ENCODE data around the gene RBFA.

The RBFA gene, protein sequence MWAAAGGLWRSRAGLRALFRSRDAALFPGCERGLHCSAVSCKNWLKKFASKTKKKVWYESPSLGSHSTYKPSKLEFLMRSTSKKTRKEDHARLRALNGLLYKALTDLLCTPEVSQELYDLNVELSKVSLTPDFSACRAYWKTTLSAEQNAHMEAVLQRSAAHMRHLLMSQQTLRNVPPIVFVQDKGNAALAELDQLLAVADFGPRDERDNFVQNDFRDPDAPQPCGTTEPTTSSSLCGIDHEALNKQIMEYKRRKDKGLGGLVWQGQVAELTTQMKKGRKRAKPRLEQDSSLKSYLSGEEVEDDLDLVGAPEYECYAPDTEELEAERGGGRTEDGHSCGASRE

DNA sequence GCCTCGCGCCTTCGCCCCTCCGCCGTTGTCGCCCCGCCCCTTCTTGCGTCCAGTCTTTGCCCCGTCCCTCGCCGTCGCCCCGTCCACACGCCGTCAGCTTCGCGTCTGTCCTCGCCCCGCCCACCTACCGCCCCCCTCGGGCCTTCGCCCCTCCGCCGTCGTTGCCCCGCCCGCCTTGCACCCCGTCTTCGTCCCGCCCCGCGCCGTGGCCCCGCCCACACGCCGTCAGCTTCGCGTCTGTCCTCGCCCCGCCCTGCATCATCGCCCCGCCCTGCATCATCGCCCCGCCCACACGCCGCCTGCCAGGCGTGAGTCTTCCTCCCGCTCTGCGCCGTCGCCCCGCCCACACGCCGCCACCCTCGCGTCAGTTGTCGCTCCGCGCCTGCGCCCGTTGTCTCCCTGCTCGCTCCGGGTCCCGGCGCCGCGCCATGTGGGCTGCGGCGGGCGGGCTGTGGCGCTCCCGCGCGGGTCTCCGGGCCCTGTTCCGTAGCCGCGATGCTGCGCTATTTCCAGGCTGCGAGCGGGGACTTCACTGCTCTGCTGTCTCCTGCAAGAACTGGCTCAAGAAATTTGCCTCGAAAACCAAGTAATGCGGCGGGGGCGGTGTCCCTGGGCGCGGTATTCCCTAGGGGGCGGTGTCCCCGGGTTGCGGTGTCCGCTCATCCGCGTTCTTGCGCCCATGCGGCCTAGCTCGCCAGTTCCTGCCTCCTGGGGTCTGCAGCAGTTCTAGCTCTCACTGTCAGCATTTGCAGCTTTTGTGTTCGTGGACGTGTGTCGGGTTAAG, at the start of gene RBFA:
Gene RBFA, plus strand, starts transcription at position 367 of the 784 bp plus-strand sequence. Its CDS starts 62 bp downstream, at position 429.
- peak within 1 kb of the TSS; percentile 83 for H3K4me3 ChIP-seq (ENCODE audit: low read depth, low read length)
- TF ChIP-seq, protein P1, sequence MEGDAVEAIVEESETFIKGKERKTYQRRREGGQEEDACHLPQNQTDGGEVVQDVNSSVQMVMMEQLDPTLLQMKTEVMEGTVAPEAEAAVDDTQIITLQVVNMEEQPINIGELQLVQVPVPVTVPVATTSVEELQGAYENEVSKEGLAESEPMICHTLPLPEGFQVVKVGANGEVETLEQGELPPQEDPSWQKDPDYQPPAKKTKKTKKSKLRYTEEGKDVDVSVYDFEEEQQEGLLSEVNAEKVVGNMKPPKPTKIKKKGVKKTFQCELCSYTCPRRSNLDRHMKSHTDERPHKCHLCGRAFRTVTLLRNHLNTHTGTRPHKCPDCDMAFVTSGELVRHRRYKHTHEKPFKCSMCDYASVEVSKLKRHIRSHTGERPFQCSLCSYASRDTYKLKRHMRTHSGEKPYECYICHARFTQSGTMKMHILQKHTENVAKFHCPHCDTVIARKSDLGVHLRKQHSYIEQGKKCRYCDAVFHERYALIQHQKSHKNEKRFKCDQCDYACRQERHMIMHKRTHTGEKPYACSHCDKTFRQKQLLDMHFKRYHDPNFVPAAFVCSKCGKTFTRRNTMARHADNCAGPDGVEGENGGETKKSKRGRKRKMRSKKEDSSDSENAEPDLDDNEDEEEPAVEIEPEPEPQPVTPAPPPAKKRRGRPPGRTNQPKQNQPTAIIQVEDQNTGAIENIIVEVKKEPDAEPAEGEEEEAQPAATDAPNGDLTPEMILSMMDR (IDR thresholded peaks at IDR 0.05; ENCODE audit: low read depth, low read length) = peak; percentile 43

DNA sequence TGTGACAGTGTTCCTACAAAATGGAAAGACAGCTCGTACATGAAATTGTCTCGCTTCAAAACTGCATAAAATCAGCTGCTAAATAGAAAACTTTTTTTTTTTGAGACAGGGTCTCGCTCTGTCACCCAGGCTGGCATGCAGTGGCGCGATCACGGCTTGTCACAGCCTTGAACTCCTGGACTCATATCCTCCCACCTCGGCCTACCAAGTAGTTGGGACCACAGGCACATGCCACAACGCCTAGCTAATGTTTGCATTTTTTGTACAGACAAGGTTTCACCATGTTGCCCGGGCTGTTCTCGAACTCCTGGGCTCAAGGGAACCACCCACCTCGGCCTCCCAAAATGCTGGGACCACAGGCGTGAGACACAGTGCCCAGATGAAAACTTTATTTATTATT, 49.1 kb upstream of the RBFA start:
- H3K4me3 ChIP-seq (ENCODE audit: low read depth, low read length) = no peak overlapping the region
- TF ChIP-seq, protein P1 (IDR thresholded peaks at IDR 0.05; ENCODE audit: low read depth, low read length) = no peak

DNA sequence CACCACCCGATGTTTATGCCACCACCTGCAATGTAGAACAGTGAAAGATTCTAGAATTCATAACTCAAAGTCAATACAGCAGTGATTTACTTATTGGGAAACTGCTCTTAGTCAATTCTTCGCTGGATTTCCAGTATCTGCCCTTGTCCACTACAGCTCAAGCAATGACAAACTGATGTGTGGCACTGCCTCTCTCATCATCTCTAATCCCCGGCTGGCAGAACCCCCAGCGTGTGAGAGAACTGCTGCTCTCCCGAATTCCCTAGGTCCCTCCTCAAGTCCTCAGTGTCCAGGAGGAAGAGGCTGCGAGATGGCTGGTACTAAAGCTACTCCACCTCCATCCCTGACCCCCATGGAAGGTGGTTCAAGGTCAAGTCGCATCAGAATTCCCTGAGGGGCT, 47.5 kb upstream of the RBFA start:
- TF ChIP-seq, protein P1 (IDR thresholded peaks at IDR 0.05; ENCODE audit: low read depth, low read length) = no peak
- peak overlapping the region; percentile 92 for H3K4me3 ChIP-seq (ENCODE audit: low read depth, low read length)

DNA sequence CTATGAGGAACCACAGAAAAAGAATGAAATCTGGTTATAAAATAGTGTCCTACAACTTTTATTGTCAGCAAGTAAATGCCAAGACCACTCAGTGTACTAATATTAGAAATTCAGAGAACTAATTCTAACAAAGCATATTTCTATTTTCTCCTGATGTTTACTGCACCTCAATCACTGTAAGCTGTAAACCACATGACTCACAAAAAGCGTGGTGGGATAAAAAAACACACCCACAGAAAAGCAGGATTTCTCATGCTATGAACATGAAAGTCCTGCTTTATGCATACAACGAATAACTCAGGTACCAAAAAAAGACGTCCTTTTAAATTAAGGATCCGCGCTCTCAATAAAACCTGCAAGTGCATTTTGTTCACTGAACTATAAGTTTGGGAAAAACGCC, 46.7 kb upstream of the RBFA start:
- peak overlapping the region; percentile 92 for H3K4me3 ChIP-seq (ENCODE audit: low read depth, low read length)
- TF ChIP-seq, protein P1 (IDR thresholded peaks at IDR 0.05; ENCODE audit: low read depth, low read length) = no peak

DNA sequence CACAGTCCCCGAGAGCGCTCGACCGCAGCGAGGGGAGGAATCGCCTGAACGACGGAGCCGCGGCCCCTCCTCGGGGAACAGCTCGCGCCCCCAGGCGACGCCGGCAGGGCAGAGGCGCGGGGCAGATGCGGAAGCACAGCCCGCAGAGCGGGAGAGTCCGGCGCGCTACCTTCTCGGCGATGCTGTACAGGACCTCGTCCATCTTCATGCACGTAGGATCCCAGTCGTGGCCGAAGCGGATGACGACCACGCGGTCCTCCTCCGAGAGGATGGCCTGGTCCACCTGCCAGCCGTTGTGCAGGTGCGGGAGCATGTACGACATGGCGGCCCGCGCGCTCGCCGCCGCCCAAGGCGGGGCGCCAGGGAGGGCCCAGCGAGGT, 46.2 kb upstream of the RBFA start:
- TF ChIP-seq, protein P1 (IDR thresholded peaks at IDR 0.05; ENCODE audit: low read depth, low read length) = peak; percentile 30; the same call in 1 of the 2 replicates
- H3K4me3 ChIP-seq (ENCODE audit: low read depth, low read length) = peak overlapping the region; percentile 92

DNA sequence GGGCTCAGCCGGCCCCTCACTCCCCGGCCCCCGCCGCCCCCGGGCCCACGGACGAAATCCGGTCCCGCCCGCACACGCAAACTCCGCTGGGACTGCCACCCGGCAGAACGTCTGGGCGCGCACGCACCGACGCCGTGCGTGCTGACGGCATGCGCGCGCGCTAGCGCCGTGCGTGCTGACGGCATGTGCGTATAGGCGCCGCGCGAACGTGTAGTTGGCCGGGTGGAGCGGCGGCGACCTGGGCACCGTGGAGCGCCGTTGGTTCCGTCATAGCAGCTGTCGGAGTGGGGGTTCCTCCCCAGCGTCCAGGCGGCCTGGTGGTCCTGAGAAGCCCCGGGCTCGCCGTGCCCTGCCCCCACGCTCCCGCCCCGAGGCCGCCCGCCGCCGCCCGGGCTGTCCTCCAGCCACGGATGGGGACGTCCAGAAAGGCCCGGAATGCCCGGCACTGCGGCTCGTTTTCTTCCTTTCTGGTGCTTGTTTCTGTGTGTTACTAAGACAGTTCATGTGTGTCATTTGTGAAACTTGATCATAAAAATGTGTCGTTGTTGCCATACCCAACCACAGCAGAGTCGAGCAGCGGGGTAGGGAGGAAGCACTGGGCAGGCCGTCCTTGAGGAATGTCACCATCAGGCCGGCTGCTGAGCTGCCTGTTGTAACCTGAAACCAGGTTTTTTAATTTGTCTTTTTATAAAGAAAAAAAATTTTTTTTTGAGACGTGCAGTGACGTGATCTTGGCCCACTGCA, 45.6 kb upstream of the RBFA start, which contains the start of gene TXNL4A:
Gene TXNL4A, minus strand, starts transcription at position 113 of the 744 bp plus-strand sequence. CDS start 171 bp downstream, outside the sequence.
- TF ChIP-seq, protein P1 (IDR thresholded peaks at IDR 0.05; ENCODE audit: low read depth, low read length) = no peak
- peak within 1 kb of the TSS; percentile 92 for H3K4me3 ChIP-seq (ENCODE audit: low read depth, low read length)

Data from WI38 (cell line).